Measurements from ENCODE around the gene SLF2.
A peak's percentile ranks its signal among the peaks of the same experiment; 100 is the strongest.

The SLF2 gene

DNA sequence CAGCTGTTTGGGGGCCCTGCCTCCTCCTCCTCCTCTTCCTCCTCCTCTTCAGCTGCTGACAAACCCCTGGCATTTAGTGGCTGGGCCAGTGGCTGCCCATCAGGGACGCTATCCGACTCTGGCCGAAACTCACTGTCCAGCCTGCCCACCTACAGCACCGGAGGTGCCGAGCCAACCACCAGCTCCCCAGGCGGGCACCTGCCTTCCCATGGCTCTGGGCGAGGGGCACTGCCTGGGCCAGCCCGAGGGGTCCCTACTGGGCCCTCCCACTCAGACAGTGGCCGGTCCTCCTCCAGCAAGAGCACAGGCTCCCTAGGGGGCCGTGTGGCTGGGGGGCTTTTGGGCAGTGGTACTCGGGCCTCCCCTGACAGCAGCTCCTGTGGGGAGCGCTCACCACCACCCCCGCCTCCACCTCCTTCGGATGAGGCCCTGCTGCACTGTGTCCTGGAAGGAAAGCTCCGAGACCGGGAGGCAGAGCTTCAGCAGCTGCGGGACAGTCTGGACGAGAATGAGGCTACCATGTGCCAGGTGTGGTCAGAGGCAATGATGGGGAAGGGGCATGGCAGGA, 91.0 kb downstream of the SLF2 start:
- DNase-seq: no peak

DNA sequence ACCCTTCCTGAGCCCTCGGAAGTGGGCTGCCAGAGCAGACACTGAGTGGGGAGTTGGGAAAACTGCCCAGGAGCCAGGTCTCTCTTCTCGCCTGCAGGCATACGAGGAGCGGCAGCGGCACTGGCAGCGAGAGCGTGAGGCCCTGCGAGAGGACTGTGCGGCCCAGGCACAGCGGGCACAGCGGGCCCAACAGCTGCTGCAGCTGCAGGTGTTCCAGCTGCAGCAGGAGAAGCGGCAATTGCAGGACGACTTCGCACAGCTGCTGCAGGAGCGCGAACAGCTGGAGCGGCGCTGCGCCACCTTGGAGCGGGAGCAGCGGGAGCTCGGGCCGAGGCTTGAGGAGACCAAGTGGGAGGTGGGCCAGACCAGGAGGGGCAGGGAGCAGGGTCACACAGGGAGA, 92.6 kb downstream of the SLF2 start:
- no peak for DNase-seq

DNA sequence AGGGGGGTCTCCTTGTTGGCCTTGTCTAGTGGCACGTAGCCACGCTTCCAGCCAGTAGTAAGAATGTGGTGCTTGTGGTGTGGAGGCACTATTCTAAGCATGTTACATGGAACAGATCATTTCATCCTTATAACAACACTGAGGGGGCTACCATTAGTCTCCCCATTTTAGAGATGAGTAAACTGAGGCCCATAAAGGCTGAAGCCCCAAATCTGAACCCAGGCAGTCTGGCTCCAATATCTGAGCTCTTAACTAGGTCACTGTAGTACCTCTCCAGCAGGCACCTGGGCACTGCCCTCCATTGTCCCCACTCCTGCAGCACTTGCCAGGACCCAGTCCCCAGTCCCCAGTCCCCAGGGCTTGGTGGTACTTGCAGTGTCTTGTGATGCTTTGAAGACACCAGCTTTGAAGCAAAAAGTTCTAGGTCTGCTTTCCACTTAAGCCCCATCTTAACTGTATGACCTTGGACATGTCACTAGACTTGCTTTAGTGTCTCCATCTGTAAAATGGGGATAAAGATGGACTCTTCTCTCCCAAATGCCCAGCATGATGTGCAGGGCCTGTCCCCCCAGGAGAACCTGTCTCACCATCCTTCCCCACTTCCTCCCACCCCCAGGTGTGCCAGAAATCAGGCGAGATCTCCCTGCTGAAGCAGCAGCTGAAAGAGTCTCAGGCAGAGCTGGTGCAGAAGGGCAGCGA, 93.3 kb downstream of the SLF2 start:
- no peak for DNase-seq

DNA sequence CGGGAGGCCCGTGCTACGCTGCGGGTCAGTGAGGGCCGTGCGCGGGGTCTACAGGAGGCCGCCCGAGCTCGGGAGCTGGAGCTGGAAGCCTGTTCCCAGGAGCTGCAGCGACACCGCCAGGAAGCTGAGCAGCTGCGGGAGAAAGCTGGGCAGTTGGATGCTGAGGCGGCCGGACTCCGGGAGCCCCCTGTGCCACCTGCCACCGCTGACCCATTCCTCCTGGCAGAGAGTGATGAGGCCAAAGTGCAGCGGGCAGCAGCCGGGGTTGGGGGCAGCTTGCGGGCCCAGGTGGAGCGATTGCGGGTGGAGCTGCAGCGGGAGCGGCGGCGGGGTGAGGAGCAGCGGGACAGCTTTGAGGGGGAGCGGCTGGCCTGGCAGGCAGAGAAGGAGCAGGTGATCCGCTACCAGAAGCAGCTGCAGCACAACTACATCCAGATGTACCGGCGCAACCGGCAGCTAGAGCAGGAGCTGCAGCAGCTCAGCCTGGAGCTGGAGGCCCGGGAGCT, 93.9 kb downstream of the SLF2 start:
- DNase-seq: no peak

DNA sequence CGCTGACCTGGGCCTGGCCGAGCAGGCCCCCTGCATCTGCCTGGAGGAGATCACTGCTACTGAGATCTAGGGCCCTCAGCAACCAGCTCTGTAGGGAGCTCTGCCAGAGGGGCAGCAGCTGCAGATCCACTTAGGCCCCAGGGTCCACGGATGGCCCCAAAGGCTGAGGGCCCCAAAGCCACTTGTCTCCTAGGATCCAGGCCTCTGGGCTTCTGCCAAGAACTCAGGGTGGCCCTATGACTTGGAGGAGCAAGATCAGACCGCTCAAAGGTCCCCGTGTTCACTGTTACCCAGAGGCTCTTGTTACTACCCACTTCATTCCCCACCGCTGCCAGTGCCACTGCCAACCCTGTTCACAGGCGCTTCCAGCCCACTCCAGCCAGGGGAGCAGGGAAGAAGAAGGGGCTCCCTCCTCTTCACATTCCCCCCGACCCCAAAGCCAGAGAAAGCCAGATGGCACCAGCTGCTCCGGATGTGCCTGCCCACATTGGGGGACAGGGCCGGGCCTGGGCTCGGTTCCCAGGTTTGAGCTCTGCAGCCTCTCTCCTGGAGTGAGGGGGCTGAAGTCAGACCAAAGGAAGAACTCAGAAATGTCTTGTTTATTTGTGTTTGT, 94.4 kb downstream of the SLF2 start:
- no peak for DNase-seq

DNA sequence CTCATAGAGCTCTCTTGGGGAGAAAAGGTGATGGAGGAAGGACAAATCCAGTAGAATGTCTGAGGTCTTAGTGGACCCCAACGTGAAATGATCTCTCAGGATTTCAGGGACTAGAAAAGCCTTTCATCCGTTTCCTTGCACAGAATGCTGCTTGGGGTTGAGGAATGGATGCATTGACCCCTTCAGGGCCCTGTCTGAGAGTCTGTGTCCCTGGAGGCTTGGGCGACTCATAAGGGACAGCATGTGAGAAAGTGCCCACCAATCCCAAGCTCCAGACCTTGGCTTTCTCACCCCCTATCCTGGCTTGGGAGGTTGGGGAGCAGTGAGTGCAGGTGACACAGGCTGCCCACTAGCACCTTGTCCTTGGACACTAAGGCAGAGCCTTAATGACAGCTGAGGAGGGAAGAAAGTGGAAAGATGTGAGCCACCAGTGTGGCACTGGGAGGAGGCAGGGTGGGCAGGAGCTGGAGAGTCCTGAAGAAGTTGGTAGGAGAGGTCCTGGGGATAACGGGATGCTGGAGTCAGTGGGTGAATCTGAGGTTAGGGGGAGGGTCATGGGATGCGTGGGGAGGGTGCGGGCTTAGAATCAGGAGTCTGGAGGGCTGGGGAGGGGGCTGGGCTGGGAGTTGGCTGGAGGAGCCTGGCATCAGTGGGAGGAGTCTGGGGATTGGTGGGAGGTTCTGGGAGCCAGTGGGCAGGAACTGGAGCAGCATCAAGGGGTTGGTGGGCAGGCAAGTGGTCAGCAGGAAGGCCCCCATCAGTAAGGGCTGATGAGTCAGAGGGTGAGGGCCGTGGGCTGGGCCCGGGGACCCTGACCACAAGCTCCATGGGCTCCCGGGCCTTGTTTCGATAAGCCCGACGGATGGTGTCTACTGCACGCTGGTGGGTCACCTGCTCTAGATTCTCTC, 95.4 kb downstream of the SLF2 start:
- DNase-seq: no peak

DNA sequence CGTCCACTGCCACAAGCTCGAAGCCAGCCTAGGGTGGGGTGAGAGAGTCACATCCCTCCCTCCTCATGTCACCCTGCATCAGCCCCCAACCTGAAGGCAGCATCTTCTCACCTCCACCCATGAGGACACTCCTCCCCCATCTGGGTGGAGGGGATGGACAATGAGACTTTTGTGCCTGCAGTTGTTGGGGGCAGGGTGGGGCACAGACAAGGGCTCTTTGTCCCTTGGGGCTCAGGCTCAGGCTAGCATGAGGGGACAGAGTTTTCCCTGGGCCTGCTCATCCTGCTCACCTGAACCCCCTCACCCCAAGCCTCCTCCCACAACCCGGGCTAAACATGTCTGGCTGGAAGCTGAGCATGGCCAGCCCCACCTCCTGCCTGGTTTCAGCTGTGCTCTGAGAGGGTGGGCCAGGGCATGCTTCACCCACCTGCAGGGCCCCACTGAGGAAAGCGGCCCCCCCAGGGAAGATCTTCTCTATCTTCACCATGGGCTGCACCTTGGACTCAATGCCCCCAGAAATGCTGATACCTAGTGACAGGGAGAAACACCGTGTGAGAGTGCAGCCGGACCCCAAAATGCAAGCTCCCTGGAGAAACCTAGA, 96.2 kb downstream of the SLF2 start:
- no peak for DNase-seq

DNA sequence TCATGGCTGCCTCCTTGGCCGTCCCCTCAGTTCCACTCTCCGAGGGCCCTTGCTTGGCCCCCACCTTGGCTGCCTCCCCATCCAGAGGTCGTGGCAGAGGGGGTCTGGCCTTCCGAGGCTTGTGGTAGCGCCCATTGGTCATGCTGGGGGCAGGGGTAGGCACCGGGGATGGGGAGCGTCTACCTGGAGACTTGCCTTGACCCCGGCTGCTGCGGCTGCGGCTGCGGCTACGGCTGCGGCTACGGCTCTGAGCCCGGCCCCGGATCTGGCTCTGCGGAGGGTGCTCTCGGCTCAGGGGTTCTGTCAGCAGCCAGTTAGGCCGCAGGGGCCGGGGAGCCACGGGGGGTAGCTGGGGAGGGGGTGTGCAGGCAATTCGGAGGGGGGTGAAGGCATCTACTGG, 97.6 kb downstream of the SLF2 start:
- DNase-seq: no peak

DNA sequence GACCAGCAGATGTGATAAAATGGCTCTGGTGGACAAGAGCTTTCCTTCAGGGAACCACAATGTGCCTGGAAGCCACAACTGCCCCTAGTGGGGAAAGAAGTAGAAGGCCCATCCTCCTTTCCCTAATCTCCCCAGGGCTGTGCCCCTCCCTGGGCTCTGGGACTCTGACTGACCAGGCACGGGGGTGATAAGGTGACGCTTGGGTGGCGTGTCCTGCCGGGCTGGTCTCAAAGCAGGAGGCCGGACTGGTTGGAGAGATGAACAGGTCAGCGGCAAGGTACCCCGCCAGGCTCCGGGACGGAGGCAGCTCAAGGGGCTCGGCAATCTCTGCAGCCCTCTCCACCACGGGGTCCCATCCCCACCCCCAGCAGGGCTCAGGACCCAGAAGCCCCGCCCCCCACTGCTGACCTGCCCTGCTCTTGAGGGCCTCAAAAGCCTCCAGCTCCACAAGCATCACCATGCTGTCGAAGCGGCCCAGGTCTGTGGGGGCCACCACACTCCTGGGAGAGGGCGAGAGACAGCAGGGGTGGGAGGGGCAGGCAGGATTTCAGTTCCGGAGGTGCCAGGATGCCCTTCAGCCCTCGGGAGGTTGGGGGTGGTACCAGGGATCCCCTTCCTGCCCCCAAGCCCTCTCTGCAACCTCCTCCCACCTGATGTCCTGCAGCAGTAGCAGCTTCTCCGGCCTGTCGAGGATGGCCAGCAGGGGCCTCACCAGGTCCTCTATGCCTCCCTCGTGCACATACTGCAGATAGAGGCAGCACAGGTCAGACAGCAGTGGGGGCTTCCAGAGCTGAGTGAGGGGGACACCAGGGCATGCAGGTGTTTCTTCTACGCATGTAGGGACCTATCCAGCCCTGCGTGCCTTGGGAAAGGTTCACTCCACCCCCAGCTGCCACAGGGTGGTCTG, 99.0 kb downstream of the SLF2 start:
- DNase-seq: no peak

DNA sequence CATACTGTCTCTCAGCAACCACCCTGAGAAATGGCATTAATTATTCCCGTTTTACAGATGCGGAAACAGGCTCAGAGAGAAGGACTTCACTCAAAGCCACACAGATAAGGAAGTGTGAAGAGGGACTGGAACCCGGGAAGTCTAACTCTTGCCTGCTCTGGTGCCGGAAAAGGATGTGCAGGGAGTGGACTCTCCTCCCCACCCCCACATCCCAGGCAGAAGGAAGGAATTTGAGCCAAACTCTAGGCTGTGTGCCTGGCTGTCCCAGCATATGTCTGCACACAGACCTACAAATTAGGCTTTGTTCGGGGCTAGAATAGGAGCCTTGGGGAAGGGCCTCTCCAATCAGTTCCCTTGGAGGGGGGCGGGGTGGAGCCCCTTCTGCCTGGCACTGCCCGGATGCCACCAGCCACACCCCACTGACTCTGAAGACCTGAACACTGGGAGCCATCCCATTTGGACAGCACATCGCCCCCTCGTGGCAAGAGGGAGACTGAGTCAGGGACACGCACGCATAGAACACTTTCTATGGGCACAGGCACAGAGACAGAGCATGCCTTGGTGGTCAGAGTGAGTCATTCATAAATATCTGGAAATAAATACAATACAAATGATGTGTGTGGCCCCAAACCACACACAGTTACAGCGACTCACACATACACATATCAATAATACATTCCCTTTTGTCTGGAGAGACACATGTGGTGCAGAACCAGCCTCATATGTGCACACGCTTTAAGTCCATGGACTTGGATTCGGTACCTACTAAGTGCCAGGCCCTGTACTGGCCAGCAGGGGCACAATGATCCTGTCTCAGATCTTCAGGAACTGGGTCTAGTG, 100.0 kb downstream of the SLF2 start:
- DNase-seq: peak; percentile 78

DNA sequence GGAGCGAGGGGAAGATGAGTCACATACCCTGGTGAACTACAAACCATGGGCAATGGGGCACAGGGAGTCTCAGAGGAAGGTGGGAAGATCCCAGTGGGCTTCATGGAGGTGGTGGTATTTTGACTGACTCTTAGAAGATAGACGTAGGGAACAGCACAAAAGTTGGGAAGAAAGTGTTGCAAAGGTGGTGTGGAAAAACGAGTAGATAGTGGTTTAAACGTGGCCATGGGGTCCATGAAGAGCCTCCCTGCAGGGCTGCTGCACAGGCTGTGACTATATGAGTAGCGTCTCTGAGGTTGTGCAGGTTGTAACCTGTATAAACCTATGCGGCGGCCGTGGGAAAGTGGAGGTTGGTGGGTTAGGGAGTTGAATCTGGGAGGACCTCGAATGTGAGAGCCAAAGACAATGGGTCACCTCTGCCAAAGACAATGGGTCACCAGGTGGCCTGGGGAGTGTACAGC, 100.6 kb downstream of the SLF2 start:
- DNase-seq: no peak

DNA sequence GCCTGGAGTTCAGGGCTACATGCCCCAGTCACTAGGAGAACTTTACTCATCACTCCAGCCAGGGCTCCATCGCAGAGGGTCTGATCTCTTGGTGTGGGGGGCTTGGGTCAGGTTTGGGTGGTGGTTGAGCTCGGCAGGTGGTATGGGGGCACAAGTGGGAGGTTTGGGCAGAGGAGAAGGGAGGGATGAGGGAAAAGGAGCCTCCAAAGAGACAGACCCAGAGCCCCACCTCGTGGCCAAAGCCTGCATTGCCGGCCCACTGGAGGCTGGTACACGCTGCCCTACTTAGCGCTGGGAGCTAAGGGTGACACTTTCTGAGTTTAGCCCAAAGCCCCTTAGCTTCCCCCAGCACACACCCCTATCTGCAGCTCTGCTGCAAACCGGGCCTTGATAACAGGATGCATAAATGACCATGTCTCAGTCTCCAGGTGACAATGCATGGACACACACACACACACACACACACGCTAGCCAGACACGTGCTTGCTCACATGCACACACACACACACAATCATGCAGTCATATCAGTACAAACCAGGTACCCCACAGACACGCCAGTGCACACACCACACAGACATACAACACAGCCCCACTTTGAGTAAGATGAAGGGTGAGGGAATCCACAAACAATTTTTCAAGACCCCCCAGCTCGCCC, 101.6 kb downstream of the SLF2 start:
- peak; percentile 51 for DNase-seq
